A549 treated with RU486 at 1 μM for 4 hours (cell line): ENCODE results near the gene PNPLA8. TPM values are rescaled to one million over a fixed set of nuclear protein-coding genes. Genes with fewer than 3 reads are reported as not detected.

Experiments used
- total RNA-seq: library from RNA; stranded (reverse); fragments of 200-300 nt; extraction: Qiagen RNA extraction; gene quantifications from 5 replicates; pipeline ENCODE4 v1.2.3, GENCODE V29; 2022; ENCODE audit warnings: low read depth

PNPLA8 gene
- 12.0 to 18.9 TPM (median 14.3 TPM) in 5 replicates for total RNA-seq

GRCh38 chr7:108525985-108526767, at the start of gene PNPLA8:
TSS of gene PNPLA8 (minus strand) at chr7:108526135. CDS start at chr7:108515491, 10,644 bp downstream.

GRCh38 chr7:108569381-108570145, 43.6 kb upstream of the PNPLA8 start, which contains the start of the genes DNAJB9 and THAP5:
TSS of gene DNAJB9 (plus strand) at chr7:108569874. CDS start at chr7:108571727, 1,853 bp downstream.
TSS of gene THAP5 (minus strand) at chr7:108569706. CDS start at chr7:108569569, 137 bp downstream.

GRCh38 chr7:108455998-108456677, 69.8 kb downstream of the PNPLA8 start, which contains the start of gene NRCAM:
TSS of gene NRCAM (minus strand) at chr7:108456436. CDS start at chr7:108240064, 216,372 bp downstream.

Other genes with a start within 250 kb of the PNPLA8 start
- gene NRCAM, start 69.7 kb downstream of the PNPLA8 start, total RNA-seq, result 51.0 to 98.3 TPM (median 91.5 TPM) in 5 replicates
- gene THAP5, start 43.6 kb upstream of the PNPLA8 start, total RNA-seq, result 5.4 to 20.0 TPM (median 15.8 TPM) in 5 replicates
- gene DNAJB9, start 43.7 kb upstream of the PNPLA8 start, total RNA-seq, result 7.3 to 11.5 TPM (median 10.7 TPM) in 5 replicates